ENCODE results near the gene KIF26B. TPM values are rescaled to one million over a fixed set of nuclear protein-coding genes. Genes with fewer than 3 reads are reported as not detected.
A peak's percentile ranks its signal among the peaks of the same experiment; 100 is the strongest.

The KIF26B gene
- total RNA-seq, 1 experiment from 2014 or later = 1.2 TPM

DNA sequence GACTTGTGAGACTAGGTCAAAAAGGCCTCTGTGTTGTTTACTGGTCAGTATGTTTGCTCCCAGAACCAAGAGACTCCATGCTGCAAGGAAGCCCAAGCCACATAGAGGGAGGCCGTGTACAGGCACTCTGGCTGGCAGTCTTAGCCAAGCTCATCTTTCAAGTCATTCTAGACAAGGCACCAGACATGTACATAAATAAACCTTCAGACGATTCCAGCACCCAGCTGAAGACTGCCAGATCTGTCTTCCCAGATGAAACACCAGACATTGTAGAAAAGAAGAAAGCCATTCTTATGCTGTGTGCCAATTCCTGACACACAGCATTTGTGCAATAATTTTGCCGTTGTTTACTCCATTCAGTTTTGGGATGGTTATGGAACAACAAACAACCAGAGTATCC is 595.5 kb downstream of the KIF26B start (continued):
- TF ChIP-seq, protein P1, sequence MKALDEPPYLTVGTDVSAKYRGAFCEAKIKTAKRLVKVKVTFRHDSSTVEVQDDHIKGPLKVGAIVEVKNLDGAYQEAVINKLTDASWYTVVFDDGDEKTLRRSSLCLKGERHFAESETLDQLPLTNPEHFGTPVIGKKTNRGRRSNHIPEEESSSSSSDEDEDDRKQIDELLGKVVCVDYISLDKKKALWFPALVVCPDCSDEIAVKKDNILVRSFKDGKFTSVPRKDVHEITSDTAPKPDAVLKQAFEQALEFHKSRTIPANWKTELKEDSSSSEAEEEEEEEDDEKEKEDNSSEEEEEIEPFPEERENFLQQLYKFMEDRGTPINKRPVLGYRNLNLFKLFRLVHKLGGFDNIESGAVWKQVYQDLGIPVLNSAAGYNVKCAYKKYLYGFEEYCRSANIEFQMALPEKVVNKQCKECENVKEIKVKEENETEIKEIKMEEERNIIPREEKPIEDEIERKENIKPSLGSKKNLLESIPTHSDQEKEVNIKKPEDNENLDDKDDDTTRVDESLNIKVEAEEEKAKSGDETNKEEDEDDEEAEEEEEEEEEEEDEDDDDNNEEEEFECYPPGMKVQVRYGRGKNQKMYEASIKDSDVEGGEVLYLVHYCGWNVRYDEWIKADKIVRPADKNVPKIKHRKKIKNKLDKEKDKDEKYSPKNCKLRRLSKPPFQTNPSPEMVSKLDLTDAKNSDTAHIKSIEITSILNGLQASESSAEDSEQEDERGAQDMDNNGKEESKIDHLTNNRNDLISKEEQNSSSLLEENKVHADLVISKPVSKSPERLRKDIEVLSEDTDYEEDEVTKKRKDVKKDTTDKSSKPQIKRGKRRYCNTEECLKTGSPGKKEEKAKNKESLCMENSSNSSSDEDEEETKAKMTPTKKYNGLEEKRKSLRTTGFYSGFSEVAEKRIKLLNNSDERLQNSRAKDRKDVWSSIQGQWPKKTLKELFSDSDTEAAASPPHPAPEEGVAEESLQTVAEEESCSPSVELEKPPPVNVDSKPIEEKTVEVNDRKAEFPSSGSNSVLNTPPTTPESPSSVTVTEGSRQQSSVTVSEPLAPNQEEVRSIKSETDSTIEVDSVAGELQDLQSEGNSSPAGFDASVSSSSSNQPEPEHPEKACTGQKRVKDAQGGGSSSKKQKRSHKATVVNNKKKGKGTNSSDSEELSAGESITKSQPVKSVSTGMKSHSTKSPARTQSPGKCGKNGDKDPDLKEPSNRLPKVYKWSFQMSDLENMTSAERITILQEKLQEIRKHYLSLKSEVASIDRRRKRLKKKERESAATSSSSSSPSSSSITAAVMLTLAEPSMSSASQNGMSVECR (CRISPR knock-in tag; IDR thresholded peaks at IDR 0.05; ENCODE audit: borderline replicate concordance) = no peak
- TF ChIP-seq HMGA2 (CRISPR knock-in tag; IDR thresholded peaks at IDR 0.05) (no peak), ELF4 (CRISPR knock-in tag; IDR thresholded peaks at IDR 0.05; ENCODE audit: low read depth) (no peak), ZNF121 (CRISPR knock-in tag; IDR thresholded peaks at IDR 0.05) (no peak), ZNF263 (CRISPR knock-in tag; IDR thresholded peaks at IDR 0.05; ENCODE audit: low read depth) (no peak), EMX1 (CRISPR knock-in tag; IDR thresholded peaks at IDR 0.05) (no peak)
- TF ChIP-seq, protein P2, sequence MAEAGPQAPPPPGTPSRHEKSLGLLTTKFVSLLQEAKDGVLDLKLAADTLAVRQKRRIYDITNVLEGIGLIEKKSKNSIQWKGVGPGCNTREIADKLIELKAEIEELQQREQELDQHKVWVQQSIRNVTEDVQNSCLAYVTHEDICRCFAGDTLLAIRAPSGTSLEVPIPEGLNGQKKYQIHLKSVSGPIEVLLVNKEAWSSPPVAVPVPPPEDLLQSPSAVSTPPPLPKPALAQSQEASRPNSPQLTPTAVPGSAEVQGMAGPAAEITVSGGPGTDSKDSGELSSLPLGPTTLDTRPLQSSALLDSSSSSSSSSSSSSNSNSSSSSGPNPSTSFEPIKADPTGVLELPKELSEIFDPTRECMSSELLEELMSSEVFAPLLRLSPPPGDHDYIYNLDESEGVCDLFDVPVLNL (CRISPR knock-in tag; IDR thresholded peaks at IDR 0.05; ENCODE audit: borderline replicate concordance, low read depth) = no peak
- TF ChIP-seq, protein P3, sequence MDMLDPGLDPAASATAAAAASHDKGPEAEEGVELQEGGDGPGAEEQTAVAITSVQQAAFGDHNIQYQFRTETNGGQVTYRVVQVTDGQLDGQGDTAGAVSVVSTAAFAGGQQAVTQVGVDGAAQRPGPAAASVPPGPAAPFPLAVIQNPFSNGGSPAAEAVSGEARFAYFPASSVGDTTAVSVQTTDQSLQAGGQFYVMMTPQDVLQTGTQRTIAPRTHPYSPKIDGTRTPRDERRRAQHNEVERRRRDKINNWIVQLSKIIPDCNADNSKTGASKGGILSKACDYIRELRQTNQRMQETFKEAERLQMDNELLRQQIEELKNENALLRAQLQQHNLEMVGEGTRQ (CRISPR knock-in tag; IDR thresholded peaks at IDR 0.05) = no peak
- TF ChIP-seq, protein P4, sequence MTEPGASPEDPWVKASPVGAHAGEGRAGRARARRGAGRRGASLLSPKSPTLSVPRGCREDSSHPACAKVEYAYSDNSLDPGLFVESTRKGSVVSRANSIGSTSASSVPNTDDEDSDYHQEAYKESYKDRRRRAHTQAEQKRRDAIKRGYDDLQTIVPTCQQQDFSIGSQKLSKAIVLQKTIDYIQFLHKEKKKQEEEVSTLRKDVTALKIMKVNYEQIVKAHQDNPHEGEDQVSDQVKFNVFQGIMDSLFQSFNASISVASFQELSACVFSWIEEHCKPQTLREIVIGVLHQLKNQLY (CRISPR knock-in tag; IDR thresholded peaks at IDR 0.05) = no peak
- TF ChIP-seq, protein P5, sequence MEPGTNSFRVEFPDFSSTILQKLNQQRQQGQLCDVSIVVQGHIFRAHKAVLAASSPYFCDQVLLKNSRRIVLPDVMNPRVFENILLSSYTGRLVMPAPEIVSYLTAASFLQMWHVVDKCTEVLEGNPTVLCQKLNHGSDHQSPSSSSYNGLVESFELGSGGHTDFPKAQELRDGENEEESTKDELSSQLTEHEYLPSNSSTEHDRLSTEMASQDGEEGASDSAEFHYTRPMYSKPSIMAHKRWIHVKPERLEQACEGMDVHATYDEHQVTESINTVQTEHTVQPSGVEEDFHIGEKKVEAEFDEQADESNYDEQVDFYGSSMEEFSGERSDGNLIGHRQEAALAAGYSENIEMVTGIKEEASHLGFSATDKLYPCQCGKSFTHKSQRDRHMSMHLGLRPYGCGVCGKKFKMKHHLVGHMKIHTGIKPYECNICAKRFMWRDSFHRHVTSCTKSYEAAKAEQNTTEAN (CRISPR knock-in tag; IDR thresholded peaks at IDR 0.05) = no peak

DNA sequence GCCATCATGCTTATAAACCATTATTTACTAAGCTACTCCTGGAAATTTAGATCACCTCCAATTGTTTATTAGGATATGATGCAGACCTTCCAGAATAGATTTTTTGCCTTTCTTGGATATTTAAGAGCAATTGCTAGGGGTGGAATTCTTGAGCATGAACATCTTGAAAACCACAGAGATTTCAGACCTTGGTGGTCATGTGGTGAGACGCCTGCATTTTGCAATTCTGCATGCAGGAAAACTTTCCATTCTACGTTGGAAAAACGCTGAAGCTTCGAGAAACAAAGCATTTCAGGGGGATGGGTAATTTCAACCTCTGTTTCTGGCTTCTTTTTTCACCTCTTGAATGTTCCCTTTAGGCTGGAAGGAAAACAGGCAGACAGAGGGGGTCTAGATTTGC is 596.3 kb downstream of the KIF26B start:
- ChIA-PET CTCF (interaction anchor here (1.1 kb wide), 1 partner anchor 595 kb away, joined by 3 read pairs; no protein-coding TSS in a partner anchor), POLR2A (interaction anchor here (1.4 kb wide), 1 partner anchor 13 kb away, joined by 3 read pairs; no protein-coding TSS in a partner anchor)
- Mint-ChIP-seq H3K4me3 (no peak overlapping the region), H3K4me1 (peaks cover 32% of the 10 kb centered on the region), H3K9me3 (peaks cover 26% of the 10 kb centered on the region), H3K36me3 (peaks cover 12% of the 10 kb centered on the region), H3K27me3 (ENCODE audit: low read depth) (no peaks in the 10 kb centered on the region), H3K27ac (no peak overlapping the region)
- TF ChIP-seq, protein P6, sequence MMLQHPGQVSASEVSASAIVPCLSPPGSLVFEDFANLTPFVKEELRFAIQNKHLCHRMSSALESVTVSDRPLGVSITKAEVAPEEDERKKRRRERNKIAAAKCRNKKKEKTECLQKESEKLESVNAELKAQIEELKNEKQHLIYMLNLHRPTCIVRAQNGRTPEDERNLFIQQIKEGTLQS (CRISPR knock-in tag; conservative IDR thresholded peaks at IDR 0.05) = no peak
- no peak for DNase-seq (ENCODE audit: low spot score)
- ATAC-seq = no peak

DNA sequence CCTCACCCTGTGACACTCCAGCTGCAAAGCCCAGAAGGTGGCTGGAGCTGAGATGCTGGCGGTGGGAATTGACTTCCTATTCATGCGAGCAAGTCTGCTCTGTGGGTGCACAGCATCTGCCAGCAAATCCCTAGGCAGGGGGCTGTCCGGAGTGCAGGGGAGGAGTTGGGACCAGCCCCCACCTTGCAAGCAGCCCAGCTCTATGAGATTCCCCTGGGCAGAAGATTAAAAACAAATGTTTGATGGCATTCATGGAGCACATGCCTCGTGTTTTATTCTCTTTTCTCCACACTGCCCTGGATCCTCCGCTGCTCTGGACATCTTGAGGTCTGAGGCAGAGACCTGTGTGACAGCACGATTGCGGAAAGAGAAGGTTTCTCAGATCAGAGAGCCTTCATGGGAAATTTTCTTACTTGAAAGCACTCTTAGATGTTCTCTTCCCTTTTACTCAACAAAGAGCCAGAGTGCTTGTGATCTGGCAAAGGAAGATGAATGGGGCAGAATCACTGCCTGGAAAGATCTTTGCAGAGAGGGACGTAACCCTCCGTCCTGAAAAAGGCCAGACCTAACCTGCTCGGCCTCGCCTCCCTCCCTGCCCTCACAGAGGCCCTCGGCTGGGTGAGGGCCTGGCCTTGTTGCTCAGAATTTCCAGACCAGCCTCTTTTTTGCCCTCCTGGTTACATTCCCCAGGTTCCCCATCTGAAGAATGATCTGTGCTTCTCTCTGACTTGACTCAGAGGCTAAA is 597.1 kb downstream of the KIF26B start:
- H3K27ac Mint-ChIP-seq = no peak overlapping the region
- H3K27me3 Mint-ChIP-seq (ENCODE audit: low read depth) = no peaks in the 10 kb centered on the region
- H3K36me3 Mint-ChIP-seq = peaks cover 9% of the 10 kb centered on the region
- H3K4me3 Mint-ChIP-seq = no peak overlapping the region
- CTCF ChIA-PET = interaction anchor here (1.1 kb wide), 1 partner anchor 595 kb away, joined by 3 read pairs; no protein-coding TSS in a partner anchor
- no peak for TF ChIP-seq KAT7 (CRISPR knock-in tag; IDR thresholded peaks at IDR 0.05; ENCODE audit: borderline replicate concordance)
- 0 out of 2 replicates have a peak, but pooled peaks have one; percentile 27 for TF ChIP-seq ZNF423 (CRISPR knock-in tag; IDR thresholded peaks at IDR 0.05)
- TF ChIP-seq GRHL2 (CRISPR knock-in tag; IDR thresholded peaks at IDR 0.05; ENCODE audit: insufficient replicate concordance, severe bottlenecking) = no peak
- peaks cover 32% of the 10 kb centered on the region for H3K4me1 Mint-ChIP-seq
- POLR2A ChIA-PET = interaction anchor here (1.4 kb wide), 1 partner anchor 12 kb away, joined by 3 read pairs; no protein-coding TSS in a partner anchor
- ATAC-seq = peak; percentile 43
- peaks cover 22% of the 10 kb centered on the region for H3K9me3 Mint-ChIP-seq
- no peak for DNase-seq (ENCODE audit: low spot score)
